ENCODE data around the gene UBE3D.
"Not testable (repeated sequence)": the region's sequence is repeated elsewhere in the genome, so short reads cannot be mapped to it uniquely, and the experiment has no call there.

UBE3D gene

DNA sequence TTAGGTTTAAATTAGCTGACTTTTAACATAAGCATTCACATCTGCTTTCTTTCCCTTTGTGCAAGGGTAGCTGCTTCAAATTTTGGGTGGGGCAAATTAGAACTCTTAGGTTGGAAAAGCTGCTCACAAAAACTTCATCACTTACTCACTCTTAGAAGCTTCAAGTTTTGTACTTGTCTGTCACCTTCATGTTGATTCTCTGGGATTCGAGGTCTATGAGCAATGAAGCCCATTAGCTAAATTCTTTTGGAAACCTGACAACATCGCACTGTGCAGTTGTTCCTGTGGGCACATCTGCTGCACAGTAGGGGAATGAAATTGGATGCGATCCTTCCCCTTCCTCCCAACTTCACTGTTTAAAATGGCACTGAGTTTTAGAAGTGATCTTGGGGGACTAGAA is 156.1 kb downstream of the UBE3D start:
- no peak for DNase-seq

GRCh38 chr6:82908661-82909060 is 157.0 kb downstream of the UBE3D start:
- DNase-seq, result no peak

DNA sequence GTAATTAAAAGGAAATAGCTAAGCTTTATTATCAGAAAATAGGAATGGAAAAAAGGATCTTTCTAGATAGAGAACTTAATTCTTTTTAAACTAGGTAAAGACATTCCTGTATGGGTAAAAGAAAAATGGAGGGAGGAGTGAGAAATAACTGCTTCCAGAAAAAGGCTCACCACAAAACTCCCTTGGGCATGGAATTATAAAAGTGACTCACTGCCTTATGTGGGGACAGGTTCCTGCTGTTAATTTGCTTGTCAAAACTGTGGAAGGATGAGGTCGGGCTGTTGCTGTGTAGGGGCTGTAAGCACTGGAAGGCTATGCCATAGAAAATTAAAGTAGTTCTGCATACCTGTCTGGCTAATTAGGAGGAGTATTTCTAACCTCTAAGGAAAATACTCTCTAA is 158.7 kb downstream of the UBE3D start:
- DNase-seq, result no peak

GRCh38 chr6:82906489-82906888 is 159.2 kb downstream of the UBE3D start:
- DNase-seq, result no peak

DNA sequence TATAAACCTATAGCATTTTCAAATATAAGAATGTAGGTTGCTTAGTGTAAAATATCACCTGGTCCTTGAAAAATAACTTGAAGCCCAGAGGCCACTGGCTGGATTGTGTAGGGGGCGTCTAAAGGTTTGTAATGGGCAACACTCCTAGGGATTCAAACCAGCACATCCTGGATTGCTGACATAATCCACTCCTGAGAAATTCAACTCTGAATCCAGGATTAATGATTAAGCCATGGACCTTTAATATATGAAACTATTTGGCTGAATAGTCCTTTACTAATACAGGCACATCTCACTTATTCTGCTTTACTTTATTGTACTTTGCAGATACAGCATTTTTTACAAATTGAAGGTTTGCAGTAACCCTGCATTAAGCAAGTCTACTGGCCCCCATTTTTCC is 160.8 kb downstream of the UBE3D start:
- no peak for DNase-seq

DNA sequence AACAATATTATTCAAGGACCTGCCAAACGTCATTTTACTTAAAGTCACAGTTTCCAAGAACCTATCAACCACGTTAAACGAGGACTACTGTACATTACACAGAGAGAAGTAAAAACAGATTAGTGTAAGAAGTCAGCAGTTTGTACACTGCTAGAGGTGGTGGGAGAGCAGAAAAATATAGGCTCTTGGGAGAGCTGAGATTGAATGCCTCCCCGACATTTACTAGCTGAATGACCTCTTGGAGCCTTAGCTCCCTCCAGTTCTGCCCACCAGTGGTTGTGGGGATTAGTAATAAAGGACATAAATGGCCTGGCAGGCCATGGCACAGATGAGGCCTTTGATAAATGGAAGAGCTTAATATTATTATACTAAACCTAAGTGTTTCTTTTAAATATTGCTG is 161.4 kb downstream of the UBE3D start:
- DNase-seq, result no peak

DNA sequence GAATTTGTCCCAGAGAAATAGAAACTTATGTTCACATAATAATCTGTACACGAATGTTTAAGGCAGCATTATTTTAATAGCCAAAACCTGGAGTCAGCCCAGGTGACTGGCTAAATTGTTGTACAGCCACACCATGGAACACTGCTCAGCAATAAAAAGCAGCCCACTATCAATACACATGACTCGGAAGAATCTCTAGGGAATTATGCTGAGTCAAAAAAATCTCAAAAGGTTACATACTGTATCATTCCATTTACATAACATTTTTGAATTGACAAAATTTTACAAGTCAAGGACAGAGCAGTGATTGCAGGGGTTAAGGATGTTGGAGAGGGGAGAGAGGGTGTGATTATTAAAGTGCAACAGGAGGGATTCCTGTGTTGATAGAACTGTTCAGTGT is 163.4 kb downstream of the UBE3D start:
- no peak for DNase-seq

- DNase-seq, result no peak
Measured at GRCh38 chr6:82894653-82895259, 170.9 kb downstream of the UBE3D start.

DNA sequence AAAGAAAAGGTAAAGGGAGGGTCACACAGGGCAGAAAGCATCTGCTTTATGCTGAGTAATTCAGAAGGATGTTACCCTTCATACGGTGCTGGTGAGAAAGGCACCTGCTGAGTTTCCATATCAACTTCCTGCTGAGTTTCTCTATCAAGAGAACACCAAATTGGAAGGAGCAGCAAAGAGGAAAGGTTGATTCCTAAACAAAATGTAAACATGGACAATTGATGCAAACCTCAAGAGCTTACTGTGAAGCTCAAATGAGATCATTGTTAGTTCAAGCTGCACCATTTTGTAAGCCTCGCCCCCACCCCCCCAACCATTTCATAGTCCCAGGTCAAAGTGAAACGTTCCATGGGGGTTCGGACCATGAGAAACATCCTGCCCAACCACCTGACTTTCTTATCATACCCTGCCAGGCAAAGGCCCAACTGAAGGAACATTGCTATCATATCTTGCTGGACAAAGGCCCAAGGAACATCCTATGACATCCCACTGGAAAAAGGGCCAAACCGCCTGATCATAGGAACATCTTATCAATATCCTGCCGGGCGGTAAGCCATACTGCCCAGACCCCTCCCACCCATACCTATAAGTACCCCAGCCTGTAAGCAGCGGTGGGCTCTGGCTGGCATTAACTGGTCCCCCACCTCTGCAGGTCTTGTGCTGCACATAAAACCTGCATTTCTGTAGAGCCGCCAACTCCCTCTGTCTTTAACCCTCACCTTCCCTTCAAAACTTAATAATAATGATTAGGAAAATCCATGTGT is 171.6 kb downstream of the UBE3D start:
- no peak for DNase-seq

GRCh38 chr6:82891503-82891902 is 174.1 kb downstream of the UBE3D start:
- DNase-seq, result not testable (repeated sequence)

- no peak for DNase-seq
Measured at GRCh38 chr6:82891076-82891475, 174.6 kb downstream of the UBE3D start.

DNA sequence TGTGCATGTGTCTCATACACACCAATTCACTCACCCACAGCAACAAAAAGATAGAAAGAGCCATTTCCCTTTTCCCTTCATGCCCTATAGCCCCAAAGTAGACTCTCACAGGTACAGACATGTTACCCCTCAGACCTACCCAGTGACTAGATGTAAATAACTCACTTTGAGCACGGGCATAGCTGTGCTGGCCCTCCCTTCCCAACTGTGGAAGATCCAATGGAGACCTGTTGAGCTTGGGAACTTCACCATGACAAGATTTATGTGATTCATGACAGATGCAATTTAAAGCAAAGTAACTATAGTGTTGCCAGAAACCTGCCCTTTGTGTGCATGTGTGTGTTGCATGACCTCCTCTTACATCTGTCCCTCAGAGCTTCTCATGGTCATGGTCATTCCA is 175.4 kb downstream of the UBE3D start:
- no peak for DNase-seq

GRCh38 chr6:82889143-82889542 is 176.5 kb downstream of the UBE3D start:
- DNase-seq, result no peak

DNA sequence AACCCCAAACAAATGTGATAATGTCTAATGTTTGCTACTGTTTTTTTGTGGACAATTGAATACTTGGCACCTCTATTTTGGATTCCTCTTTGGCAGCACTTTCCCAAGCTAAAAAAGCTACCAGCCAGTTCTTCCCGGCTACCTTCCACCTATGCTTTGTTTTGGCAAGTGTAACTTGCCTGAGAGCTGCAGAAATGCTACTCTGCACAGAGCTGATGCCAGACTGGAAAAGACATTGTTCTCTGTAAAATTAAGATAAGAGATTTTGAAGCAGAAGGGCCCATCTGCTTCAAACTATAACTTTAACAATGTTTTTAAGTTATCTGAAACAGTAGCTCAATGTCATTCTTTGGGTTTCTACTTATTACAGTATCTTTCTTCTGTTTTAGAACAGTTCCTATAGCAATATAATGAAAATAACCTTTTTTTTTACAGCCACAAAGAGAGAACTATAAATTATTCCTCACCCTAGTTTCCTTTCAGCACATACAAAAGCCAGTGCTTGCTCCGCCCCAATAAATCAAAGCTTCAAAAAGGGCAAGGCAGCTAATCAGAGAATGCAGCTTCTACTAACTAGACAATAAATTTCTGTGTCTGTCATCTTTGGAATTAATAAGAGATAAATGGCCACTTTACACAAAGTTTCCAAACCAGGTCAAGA is 183.1 kb downstream of the UBE3D start:
- peak in 1 of 2 experiments; percentile 36 for DNase-seq

- DNase-seq, result no peak
Measured at GRCh38 chr6:82881519-82881918, 184.1 kb downstream of the UBE3D start.

DNA sequence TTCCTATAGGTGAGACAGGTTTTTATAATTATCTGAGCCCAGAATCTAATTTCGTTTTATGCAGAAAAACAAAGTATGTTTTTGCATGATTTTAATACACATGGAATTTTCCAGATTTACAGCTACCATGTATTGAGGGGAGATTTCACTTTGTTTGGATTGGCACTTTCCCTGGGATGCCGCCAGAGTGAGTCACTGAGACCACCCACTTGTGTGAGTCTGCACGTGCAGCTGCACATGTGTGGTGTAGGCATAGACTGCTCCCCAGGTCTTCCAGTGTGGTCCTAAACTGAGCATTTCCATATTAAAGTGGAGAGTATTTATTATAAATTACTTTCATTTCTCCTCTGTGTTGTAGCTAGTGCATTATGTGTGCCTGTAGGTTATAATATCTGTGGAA is 186.8 kb downstream of the UBE3D start:
- no peak for DNase-seq

- peak in 1 of 2 experiments; percentile 18 for DNase-seq
Measured at GRCh38 chr6:82877213-82878195, 188.1 kb downstream of the UBE3D start.

DNA sequence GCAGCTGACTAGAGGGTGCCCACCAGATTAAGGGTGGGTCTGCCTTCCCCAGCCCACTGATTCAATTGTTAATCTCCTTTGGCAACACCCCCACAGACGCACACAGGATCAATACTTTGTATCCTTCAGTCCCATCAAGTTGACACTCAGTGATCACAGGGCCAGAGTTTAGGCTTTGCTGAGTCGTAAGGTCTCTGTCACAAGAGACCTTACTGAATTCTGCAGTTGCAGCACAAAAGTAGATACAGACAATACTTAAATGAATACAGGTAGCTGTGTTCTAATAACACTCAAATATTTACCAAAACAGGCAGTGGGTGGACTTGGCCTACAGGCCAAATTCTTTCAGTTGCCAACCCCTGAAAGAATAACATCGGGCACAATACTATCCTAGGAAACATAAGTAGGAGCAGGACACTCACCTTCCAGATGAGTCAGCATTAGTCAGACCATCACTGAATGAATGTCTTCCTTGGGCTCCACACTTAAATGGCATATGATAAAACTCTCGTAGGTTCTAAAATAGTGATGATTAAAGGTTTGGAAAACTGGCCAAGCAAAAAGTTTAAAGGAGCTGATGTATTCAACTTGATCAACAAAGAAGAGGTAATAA is 190.0 kb downstream of the UBE3D start:
- DNase-seq, result no peak

DNA sequence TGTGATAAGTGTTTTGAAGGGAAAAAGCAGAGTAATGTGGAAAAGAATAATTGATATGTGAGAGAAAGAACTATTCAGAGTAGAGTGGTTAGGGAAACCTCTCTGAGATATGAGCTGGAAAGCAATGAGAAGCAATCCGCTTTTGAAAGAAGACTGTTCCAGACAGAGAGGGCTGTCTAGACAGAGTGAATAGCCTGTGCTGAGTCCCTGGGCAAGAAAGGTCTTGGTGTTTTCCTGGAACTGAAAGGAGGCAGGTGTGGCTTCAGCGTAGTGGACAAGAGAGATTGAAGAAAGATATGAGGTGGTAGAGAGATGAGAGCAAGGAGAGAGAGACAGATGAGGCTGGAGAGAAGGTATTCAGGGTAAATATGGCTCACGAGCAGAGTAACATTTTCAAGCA is 190.8 kb downstream of the UBE3D start:
- DNase-seq, result no peak

GRCh38 chr6:82872185-82872584 is 193.5 kb downstream of the UBE3D start:
- DNase-seq, result no peak

DNA sequence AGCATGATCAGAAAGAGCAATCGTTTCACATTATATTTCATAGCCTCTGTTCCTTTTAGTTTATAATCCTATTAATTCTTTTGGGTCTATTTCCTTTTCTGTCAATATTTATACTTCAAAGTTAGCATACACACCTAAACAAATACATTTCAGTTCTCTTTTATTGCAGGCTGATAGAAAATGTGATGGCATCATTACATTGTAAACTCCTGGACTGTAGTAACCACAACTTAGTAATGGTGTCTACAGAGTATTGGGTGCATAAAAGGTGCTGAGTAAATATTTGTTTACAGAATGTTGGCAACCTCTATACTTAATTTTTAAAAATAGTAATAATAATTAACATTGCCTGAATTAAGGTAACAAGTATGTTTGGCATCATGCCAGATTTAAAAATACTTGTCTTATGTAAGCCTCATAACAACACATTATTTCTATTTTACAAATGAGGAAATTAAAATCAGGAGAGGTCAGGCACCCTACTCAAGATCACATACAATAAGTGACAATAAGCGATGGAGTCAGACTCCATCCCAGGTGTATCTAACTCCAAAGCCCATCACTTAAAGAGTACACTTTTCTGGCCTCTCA is 195.0 kb downstream of the UBE3D start:
- no peak for DNase-seq

DNA sequence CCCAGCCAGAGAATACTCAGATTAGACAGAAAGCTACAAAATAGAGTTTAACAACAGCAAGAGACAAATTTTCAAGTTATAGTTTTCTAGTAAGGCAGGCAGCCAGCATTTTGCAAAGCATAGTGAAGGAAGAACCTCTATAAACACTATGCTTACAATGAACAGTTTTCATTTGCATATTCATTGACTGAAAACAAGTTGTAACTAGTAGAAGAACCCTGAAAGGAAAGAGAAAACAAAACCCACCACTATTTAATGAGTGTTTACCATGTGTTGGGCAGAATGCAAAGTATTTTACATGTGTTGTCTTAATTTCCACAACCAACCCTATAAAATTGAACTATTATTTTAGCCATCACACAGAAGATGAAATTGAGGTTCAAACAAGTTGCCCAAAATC is 196.1 kb downstream of the UBE3D start:
- no peak for DNase-seq
